HT1080 (cell line): ENCODE data around the gene KIAA1549. TPM values are rescaled to one million over a fixed set of nuclear protein-coding genes. Genes with fewer than 3 reads are reported as not detected.

ENCODE experiments used
- DNase-seq: peaks from one replicate; pipeline ENCODE4 v3.0.0-alpha.2; 2015; ENCODE audit warnings: low read depth
- total RNA-seq: library from RNA; depleted of rRNA; stranded (reverse); fragments of >200 nt; shearing (Covaris generic); gene quantifications from 2 replicates; pipeline ENCODE4 v1.2.3, GENCODE V29; 2014

Gene KIAA1549
- total RNA-seq, 1 experiment from 2014 or later: 4.1 TPM

- no peak for DNase-seq
Measured at GRCh38 chr7:138854115-138854645, 127.0 kb downstream of the KIAA1549 start.

GRCh38 chr7:138853448-138853847 lies 127.7 kb downstream of the KIAA1549 start:
- no peak for DNase-seq

GRCh38 chr7:138852469-138852868 lies 128.7 kb downstream of the KIAA1549 start:
- no peak for DNase-seq

- no peak for DNase-seq
Measured at GRCh38 chr7:138849701-138850100, 131.5 kb downstream of the KIAA1549 start.

GRCh38 chr7:138848056-138848980 lies 132.9 kb downstream of the KIAA1549 start:
- DNase-seq: peak; percentile 21

GRCh38 chr7:138845711-138846110 lies 135.5 kb downstream of the KIAA1549 start:
- no peak for DNase-seq

- DNase-seq: no peak
Measured at GRCh38 chr7:138843632-138844580, 137.3 kb downstream of the KIAA1549 start.

- DNase-seq: peak; percentile 61
Measured at GRCh38 chr7:138842111-138842510, 139.1 kb downstream of the KIAA1549 start.

GRCh38 chr7:138838166-138838565 lies 143.0 kb downstream of the KIAA1549 start:
- no peak for DNase-seq

GRCh38 chr7:138837627-138838026 lies 143.6 kb downstream of the KIAA1549 start:
- no peak for DNase-seq

GRCh38 chr7:138835087-138835486 lies 146.1 kb downstream of the KIAA1549 start:
- DNase-seq: no peak

- no peak for DNase-seq
Measured at GRCh38 chr7:138834583-138834982, 146.6 kb downstream of the KIAA1549 start.

- DNase-seq: no peak
Measured at GRCh38 chr7:138833596-138833995, 147.6 kb downstream of the KIAA1549 start.

GRCh38 chr7:138832966-138833365 lies 148.2 kb downstream of the KIAA1549 start:
- DNase-seq: no peak

- DNase-seq: no peak
Measured at GRCh38 chr7:138829335-138829734, 151.9 kb downstream of the KIAA1549 start.

GRCh38 chr7:138828302-138828701 lies 152.9 kb downstream of the KIAA1549 start:
- no peak for DNase-seq

- DNase-seq: no peak
Measured at GRCh38 chr7:138825049-138825721, 156.0 kb downstream of the KIAA1549 start.

GRCh38 chr7:138822867-138823535 lies 158.2 kb downstream of the KIAA1549 start:
- no peak for DNase-seq

GRCh38 chr7:138821912-138822311 lies 159.3 kb downstream of the KIAA1549 start:
- no peak for DNase-seq

GRCh38 chr7:138819625-138820024 lies 161.6 kb downstream of the KIAA1549 start:
- no peak for DNase-seq

- DNase-seq: no peak
Measured at GRCh38 chr7:138816650-138817049, 164.5 kb downstream of the KIAA1549 start.
